ENCODE measurements around the gene MYL2.
"Not testable (repeated sequence)": the region's sequence is repeated elsewhere in the genome, so short reads cannot be mapped to it uniquely, and the experiment has no call there.

MYL2 gene

DNA sequence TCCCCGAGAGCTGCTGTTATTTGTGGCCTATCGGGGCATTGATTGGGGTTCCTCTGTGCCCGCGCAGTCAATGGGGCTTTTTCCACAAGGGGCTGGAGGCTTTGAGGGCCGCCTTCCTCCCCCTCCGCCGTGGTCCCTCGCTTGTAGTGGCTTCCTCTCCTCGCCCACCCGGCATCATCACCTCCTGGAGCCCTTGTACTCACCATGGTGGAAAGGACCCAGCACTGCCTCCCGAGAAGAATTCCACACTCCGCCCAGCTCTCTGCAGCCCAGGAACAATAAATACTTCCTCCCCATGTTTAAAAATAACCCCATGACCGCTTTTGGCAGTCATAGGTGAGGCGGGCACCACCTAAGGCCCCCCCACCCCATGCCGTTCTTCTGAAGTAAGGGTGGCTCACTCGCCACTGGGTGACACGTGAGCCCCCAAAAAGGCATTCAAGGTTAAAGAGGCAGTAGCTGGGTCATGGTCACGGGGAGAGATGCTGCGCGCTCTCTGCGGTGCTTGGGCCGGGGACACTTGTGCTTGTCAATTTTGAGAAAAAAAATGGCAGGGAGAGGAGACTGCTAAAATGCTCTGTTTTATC, at the start of gene MYL2:
MYL2 (minus strand) TSS at position 256 of the 587 bp plus-strand sequence; CDS start at position 206, 50 bp downstream.
- no peak for DNase-seq (ENCODE audit: low read depth)

DNA sequence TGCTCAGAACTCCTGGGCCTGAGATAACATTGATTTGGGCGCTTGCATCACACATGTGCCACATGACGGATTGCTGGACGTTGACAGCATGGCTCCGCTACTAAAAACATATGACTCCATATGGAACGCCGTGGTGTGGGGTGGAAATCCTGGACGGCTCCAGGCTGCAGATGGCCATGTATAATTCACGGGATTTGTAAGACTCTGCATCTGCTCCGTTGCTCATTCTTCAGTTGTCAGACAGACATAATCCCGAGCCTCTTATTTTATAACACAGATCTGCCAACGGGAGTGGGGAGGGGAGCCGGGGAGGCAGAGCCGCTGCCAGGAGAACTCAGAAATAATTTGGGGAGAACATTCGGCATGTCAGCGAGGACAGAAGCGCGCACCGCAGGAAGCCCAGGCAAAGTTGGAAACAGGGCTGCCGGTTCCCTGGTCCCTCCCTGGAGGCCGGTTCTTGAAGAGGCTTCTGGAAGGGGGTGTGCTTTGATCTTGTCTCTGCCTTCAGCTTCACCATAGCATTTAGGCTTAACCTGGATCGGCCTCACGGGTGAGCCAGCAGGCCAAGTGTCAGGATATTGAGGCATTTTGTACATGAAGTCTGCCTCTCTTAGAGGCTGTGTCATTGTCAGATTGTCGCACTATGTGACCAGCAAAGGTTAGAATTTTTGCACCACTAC, 45.8 kb upstream of the MYL2 start:
- no peak for DNase-seq (ENCODE audit: low read depth)

DNA sequence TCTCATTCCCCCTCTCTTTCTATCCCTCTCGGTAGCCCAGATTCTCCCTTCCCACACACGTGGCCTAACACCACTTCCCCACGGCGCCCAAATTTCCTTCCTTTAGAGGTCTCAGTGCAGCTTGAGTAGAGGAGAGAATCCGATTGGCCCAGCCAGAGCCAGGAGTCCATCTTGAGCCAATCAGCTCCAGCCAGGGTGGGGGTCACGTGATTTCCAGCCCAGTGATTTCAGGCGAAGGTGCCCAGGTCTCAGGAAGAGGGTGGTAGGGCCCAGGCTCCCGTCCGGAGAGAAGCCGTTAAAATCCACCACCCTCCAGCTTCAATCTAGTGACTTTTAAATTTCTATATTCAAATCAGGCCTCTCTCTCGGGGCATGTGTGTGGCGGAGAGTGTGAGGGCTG, 45.2 kb upstream of the MYL2 start:
- DNase-seq (ENCODE audit: low read depth) = no peak

DNA sequence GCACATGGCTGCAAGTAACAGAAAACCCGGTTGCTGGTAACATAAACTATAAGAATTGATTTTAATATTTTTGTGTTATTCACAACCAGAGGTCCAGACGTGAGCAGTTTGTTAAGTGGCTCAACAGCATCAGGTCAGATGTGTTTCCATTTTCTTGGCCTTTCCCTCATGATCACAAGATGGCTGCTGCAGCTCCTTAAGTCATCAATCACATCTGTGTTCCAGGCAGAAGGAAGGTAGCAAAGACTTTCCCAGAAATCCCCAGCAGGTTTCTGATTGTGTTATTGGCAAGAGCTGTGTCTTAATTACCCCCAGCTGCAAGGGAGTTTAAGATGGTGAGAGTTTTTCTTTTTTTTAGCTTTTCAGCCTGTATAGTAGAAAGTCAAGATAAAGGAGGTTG, 40.4 kb upstream of the MYL2 start:
- DNase-seq (ENCODE audit: low read depth) = no peak

GRCh38 chr12:110957652-110958051, 37.3 kb upstream of the MYL2 start:
- no peak for DNase-seq (ENCODE audit: low read depth)

DNA sequence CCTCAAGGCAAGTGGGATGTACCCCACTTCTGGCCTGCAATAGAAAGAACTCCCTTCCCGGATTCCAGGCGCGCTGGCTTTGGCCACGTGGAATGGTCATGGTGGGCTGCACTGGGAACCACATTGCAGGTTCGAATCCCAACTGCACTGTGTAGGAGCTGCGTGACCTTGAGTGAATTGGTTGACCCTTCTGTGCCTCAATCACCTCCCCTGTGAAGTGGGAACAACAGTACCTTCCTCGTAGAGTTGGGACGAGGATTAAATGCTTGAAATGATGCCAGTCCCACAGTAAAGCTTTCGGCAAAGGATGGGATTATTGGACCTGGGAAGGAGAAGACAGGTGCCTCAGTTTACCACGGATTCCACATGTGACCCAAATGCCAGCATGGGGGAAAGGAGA, 36.8 kb upstream of the MYL2 start:
- DNase-seq (ENCODE audit: low read depth) = no peak

DNA sequence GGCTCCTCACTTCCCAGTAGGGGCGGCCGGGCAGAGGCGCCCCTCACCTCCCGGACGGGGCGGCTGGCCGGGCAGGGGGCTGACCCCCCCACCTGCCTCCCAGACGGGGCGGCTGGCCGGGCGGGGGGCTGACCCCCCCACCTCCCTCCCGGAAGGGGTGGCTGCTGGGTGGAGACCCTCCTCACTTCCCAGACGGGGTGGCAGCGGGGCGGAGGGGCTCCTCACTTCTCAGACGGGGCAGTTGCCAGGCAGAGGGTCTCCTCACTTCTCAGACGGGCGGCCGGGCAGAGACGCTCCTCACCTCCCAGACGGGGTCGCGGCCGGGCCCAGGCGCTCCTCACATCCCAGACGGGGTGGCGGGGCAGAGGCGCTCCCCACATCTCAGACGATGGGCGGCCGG, 30.5 kb upstream of the MYL2 start:
- not testable (repeated sequence) for DNase-seq (ENCODE audit: low read depth)

DNA sequence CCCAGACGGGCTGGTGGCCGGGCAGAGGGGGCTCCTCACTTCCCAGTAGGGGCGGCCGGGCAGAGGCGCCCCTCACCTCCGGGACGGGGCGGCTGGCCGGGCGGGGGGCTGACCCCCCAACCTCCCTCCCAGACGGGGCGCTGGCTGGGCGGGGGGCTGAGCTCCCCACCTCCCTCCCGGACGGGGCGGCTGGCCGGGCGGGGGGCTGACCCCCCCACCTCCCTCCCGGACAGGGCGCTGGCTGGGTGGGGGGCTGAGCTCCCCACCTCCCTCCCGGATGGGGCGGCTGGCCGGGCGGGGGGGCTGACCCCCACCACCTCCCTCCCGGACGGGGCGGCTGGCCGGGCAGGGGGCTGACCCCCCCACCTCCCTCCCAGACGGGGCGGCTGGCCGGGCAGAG, 30.1 kb upstream of the MYL2 start:
- not testable (repeated sequence) for DNase-seq (ENCODE audit: low read depth)

DNA sequence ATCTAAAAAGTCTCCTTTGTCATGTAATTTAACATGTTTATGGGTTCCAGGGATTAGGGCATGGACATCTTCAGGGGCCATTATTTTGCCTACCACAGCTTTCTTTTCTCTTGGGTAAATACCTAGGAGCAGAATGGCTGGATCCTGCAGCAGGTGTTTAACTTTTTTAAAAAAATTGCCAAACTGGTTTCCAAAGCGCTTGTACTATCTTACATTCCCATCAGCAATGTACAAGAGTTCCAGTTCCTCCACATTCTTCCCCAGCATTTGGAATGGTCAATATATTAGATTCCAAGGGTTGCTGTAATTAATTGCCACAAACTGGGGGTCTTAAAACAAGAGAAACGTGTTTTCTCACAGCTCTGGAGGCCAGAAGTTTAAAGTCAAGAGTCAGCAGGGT, 27.7 kb upstream of the MYL2 start:
- no peak for DNase-seq (ENCODE audit: low read depth)

- no peak for DNase-seq (ENCODE audit: low read depth)
Observed at GRCh38 chr12:110943373-110943772, 23.0 kb upstream of the MYL2 start.

- no peak for DNase-seq (ENCODE audit: low read depth)
Observed at GRCh38 chr12:110941391-110941790, 21.0 kb upstream of the MYL2 start.

DNA sequence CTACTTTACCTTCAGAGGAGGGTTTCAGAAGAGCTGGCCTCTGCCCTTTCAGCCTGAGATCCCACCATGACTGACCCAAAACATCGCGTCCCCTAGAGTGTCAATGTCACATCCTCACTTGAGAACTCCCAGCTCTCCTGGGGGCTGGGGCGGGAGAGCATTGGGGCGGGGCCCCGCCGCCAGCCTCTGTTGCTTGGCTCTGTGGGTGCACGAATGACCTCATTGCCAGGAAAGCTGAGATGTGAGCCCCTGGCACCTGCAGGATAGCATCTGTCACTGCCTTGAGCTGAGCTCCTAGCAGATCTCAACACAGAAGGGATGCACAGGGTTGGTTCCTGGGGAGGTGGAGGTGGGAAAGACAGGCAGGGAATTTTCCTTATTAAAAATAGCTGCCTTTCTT, 20.6 kb upstream of the MYL2 start:
- DNase-seq (ENCODE audit: low read depth) = no peak

- no peak for DNase-seq (ENCODE audit: low read depth)
Observed at GRCh38 chr12:110940296-110940695, 19.9 kb upstream of the MYL2 start.

GRCh38 chr12:110937104-110937641, 16.8 kb upstream of the MYL2 start:
- peak; percentile 14 for DNase-seq (ENCODE audit: low read depth)

GRCh38 chr12:110936367-110937103, 16.2 kb upstream of the MYL2 start:
- no peak for DNase-seq (ENCODE audit: low read depth)

GRCh38 chr12:110935588-110935987, 15.2 kb upstream of the MYL2 start:
- DNase-seq (ENCODE audit: low read depth) = no peak

- DNase-seq (ENCODE audit: low read depth) = no peak
Observed at GRCh38 chr12:110934093-110934852, 13.9 kb upstream of the MYL2 start.

DNA sequence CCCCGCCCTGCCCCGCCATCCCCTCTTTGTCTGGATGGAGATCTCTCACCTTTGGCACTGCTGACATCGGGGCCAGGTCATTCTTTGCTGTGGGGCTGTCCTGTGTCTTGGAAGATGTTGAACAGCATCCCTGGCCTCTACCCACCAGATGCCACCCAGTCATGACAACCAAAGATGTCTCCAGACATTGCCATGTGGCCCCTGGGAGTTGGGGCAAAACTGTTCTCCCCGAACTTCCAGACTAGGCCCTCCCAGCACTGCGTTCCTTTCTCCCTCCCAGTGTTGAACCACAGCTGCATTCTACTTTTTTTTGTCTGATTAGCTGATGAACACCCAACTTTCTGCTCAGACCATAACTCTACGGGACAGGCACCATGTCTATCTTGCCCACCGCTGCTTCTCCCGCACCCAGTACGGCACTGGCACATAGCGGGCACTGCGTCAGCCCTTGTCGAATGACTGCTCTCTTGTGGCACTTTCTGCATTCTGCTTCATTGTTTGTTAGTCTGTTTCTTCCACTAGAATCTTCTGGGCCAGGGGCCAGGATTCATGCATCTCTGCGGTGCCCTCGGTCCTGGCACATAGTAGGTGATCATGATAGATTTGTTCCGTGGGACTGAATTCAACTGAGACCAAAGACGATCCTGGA, 13.1 kb upstream of the MYL2 start:
- DNase-seq (ENCODE audit: low read depth) = no peak

DNA sequence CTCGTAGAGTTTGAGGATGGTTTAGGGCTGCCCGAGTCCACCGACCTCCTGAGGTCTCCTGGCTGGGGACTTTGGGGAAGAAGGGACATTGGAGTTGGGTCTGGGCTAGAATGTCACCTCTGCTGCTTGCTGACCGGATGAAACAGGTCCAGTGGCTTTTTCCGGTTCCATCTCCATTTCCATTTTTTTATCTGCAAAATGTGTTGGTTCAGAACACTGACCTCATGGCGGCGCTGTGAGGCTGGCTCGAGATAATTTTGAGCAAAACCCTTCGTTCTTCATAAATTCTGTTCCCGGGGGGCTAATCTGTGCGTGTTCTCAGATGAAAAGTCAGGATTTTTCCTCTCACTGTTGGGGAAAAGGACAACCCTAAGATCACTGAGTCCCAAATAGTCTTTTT, 11.7 kb upstream of the MYL2 start:
- DNase-seq (ENCODE audit: low read depth) = no peak

- DNase-seq (ENCODE audit: low read depth) = no peak
Observed at GRCh38 chr12:110931315-110931728, 10.9 kb upstream of the MYL2 start.

- DNase-seq (ENCODE audit: low read depth) = no peak
Observed at GRCh38 chr12:110930348-110931314, 10.3 kb upstream of the MYL2 start.
